Measurements from ENCODE around the gene TEX14.

DNA sequence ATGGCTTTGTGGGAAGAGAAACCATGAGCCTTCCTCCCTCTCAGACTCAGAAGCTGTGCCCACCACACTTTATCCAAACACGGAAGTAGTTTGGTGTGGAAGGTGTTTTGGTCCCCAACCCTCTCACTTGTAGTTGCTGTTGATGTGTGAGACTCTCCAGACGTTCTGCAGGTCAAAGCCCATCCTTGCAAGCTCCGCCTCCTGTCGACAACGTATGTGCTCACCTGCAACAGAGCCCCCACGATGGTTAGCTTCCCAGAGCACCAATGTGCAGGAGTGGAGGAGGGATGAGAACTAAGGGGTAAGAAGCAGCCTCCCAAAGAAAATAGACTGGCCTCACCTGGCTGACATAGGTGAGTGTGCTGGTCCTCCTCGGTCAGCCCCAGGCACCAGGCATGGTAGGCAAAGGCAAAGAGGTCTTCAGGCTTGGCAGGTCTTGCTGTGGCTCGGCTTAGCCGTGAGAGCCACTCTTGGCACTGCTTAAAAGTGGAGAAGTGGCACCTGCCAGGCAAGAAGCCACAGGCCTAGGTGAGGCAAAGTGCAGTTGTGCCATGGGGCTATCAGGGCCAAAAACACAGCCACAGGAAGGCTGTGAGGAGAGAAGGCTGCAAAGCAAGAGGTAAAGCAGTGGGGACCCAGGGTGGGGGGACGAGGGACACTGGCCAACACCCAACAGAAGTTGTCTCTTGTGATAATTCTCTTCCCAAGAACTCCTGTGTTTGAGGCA is 183.3 kb downstream of the TEX14 start:
- TF ChIP-seq, protein P1, sequence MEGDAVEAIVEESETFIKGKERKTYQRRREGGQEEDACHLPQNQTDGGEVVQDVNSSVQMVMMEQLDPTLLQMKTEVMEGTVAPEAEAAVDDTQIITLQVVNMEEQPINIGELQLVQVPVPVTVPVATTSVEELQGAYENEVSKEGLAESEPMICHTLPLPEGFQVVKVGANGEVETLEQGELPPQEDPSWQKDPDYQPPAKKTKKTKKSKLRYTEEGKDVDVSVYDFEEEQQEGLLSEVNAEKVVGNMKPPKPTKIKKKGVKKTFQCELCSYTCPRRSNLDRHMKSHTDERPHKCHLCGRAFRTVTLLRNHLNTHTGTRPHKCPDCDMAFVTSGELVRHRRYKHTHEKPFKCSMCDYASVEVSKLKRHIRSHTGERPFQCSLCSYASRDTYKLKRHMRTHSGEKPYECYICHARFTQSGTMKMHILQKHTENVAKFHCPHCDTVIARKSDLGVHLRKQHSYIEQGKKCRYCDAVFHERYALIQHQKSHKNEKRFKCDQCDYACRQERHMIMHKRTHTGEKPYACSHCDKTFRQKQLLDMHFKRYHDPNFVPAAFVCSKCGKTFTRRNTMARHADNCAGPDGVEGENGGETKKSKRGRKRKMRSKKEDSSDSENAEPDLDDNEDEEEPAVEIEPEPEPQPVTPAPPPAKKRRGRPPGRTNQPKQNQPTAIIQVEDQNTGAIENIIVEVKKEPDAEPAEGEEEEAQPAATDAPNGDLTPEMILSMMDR (IDR thresholded peaks at IDR 0.05): no peak
- TF ChIP-seq POLR2A (IDR thresholded peaks at IDR 0.05): no peak

Data from lower leg skin (tissue), 3 donors.